Mucosa of rectum (tissue), 2 donors: ENCODE results near the gene SLC2A1.

Experiments used
- H3K27ac ChIP-seq, 2 donors: one replicate each; pipeline ENCODE4 v1.7.0; 2013; ENCODE audit warnings: inconsistent platforms in 2 of 2, low read depth in 2 of 2, low read length in 2 of 2
- H3K27me3 ChIP-seq, 2 donors: one replicate each; pipeline ENCODE4 v1.7.0; 2013; ENCODE audit warnings: low read length in 2 of 2; ENCODE audit not compliant: control insufficient read depth in 2 of 2, insufficient read depth in 2 of 2
- H3K36me3 ChIP-seq, 2 donors: one replicate each; pipeline ENCODE4 v1.7.0; 2013; ENCODE audit warnings: low read length in 2 of 2; ENCODE audit not compliant: control insufficient read depth in 2 of 2, insufficient read depth in 2 of 2
- H3K4me1 ChIP-seq, 2 donors: one replicate each; pipeline ENCODE4 v1.7.0; 2013; ENCODE audit warnings: low read length in 2 of 2, mild to moderate bottlenecking in 1 of 2; ENCODE audit not compliant: control insufficient read depth in 2 of 2, insufficient read depth in 2 of 2
- H3K4me3 ChIP-seq, 2 donors: one replicate each; pipeline ENCODE4 v1.7.0; 2013; ENCODE audit warnings: low read length in 2 of 2
- H3K9ac ChIP-seq, 2 donors: one replicate each; pipeline ENCODE4 v1.7.0; 2013; ENCODE audit warnings: low read length in 2 of 2, low read depth in 1 of 2, mild to moderate bottlenecking in 1 of 2
- H3K9me3 ChIP-seq, 2 donors: one replicate each; pipeline ENCODE4 v1.7.0; 2013; ENCODE audit warnings: low read length in 2 of 2; ENCODE audit not compliant: control insufficient read depth in 2 of 2
- donor health status: healthy.
- donor health status: Normal muscosa, but diverticular disease.

The SLC2A1 gene

GRCh38 chr1:42979896-42980800 lies 21.5 kb upstream of the SLC2A1 start:
- Histone ChIP-seq H3K9me3 (no peaks in the 10 kb centered on the region), H3K4me3 (peak overlapping the region; percentile 39 to 64), H3K27ac (peak overlapping the region; percentile 54 to 68), H3K27me3 (no peaks in the 10 kb centered on the region), H3K4me1 (peaks cover 7 to 12% of the 10 kb centered on the region in 2 donors), H3K9ac (peak overlapping the region; percentile 41 to 54), H3K36me3 (no peaks in the 10 kb centered on the region)

GRCh38 chr1:42979036-42979430 lies 20.4 kb upstream of the SLC2A1 start:
- Histone ChIP-seq H3K9ac (no peak overlapping the region), H3K4me1 (peaks cover 7 to 12% of the 10 kb centered on the region in 2 donors), H3K9me3 (no peaks in the 10 kb centered on the region)

DNA sequence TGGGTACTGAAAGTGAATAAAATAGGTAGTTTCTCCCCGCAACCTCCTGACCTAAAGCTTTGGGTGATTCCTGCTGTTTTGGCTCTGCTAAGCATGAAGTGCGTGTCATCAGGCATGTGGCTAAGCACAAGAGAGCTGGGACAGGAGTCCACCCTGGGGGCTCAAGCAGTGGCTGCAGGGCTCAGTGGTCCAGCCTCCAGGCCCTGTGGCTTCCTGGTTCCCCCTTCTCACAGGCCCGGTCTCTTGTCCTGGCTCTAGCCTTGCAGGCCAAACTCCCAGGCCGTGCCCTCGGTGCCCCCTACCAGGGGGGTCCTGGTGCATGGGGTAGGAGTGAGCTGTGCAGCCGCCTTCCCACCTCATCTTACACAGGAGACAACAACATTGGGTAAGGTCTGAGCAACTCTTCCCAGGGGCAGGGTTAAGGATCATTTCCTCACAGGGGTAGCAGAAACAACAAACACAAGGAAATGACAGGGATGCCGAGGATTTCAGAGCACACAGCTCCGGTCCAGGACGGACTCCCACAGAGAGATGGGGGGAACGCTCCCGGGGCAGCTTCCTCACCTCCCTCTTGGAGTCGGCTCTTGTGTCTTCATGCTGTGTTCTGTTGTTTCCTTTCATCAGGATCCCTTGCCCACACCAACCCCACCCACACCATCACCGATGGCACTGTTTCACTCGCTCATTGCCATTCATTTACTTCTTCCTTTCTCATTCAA lies 19.8 kb upstream of the SLC2A1 start:
- Histone ChIP-seq H3K27ac (no peak overlapping the region), H3K4me3 (no peak overlapping the region), H3K9me3 (no peaks in the 10 kb centered on the region), H3K4me1 (peaks cover 7 to 12% of the 10 kb centered on the region in 2 donors), H3K36me3 (no peaks in the 10 kb centered on the region), H3K9ac (no peak overlapping the region), H3K27me3 (no peaks in the 10 kb centered on the region)

More at GRCh38 chr1:42979036-42979430, 20.4 kb upstream of the SLC2A1 start:
- Histone ChIP-seq H3K4me3 (no peak overlapping the region), H3K27me3 (no peaks in the 10 kb centered on the region), H3K27ac (no peak overlapping the region), H3K36me3 (no peaks in the 10 kb centered on the region)

DNA sequence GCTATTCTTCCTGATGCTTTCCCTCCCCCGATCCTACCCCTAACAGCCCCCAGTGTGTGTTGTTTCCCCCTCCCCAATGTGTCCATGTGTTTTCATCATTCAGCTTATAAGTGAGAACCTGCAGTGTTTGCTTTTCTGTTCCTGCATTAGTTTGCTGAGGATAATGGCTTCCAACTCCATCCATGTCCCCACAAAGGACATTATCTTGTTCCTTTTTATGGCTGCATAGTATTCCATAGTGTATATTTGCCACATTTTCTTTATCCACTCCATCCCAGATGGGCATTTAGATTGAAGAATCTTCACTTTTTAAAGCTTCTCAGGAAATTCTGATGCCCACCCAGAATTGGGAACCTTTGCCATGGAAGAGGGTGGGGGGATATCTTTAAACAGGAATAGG lies 19.0 kb upstream of the SLC2A1 start:
- H3K9me3 ChIP-seq = no peaks in the 10 kb centered on the region
- no peaks in the 10 kb centered on the region for H3K36me3 ChIP-seq
- H3K27me3 ChIP-seq = no peaks in the 10 kb centered on the region
- H3K4me1 ChIP-seq = peaks cover 11 to 16% of the 10 kb centered on the region in 2 donors
- H3K9ac ChIP-seq = no peak overlapping the region
- no peak overlapping the region for H3K27ac ChIP-seq
- H3K4me3 ChIP-seq = no peak overlapping the region

DNA sequence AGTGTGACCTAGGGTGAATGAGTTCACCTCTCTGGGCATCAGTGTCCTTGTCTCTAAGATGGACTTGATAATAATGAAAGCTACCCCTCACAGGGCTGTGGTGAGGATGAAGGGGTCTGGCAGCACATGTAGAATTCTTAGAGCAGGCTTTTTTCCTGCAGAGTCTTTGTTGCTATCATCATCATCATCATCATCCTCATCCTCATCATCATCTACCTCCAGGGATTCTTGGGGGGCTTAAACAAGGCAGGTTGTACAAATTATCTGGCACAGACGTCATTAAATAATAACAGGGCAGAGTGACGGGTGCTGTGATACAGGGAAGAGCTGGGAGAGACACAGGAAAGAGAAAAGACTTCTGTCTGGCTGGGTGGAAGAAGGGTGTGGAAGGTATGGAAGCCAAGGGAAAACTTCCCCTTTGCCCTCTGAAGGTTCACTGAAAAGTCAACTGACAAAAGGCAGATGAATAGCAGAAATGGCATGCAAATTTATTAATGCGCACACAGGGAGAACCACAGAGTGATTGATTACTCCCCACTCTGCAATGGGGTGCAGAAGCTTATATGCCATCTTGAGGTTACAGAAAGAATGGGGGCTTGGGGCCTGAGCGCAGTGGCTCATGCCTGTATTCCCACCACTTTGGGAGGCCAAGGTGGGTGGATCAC lies 17.0 kb upstream of the SLC2A1 start:
- Histone ChIP-seq H3K27ac (no peak overlapping the region), H3K9me3 (no peaks in the 10 kb centered on the region)

GRCh38 chr1:42974767-42975437 lies 16.2 kb upstream of the SLC2A1 start:
- Histone ChIP-seq H3K27me3 (no peaks in the 10 kb centered on the region), H3K4me1 (peaks cover 3 to 12% of the 10 kb centered on the region in 2 donors), H3K4me3 (no peak overlapping the region), H3K9me3 (no peaks in the 10 kb centered on the region), H3K27ac (no peak overlapping the region), H3K9ac (no peak overlapping the region), H3K36me3 (no peaks in the 10 kb centered on the region)

More for the DNA sequence above, 17.0 kb upstream of the SLC2A1 start:
- Histone ChIP-seq H3K27me3 (no peaks in the 10 kb centered on the region), H3K4me3 (no peak overlapping the region), H3K9ac (no peak overlapping the region), H3K4me1 (peaks cover 9 to 16% of the 10 kb centered on the region in 2 donors), H3K36me3 (no peaks in the 10 kb centered on the region)

DNA sequence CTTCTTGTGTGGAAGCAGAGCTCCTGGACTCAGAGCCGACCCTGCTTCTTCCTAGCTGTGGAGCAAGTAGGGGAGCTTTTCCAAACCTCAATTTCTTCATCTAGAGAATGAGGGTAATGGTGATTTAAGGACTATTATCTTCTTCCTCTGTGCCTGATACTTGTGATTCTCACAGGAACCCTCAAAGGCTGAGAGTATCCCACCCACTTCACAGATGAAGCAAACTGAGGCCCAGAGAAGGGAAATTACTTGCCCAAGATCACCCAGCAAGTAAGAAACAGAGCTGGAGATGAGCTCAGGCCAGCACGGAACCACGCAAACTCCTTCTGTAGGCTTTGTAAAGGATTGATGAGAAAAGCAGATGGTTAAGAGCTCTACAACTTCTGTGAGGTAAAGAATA lies 15.1 kb upstream of the SLC2A1 start:
- no peak overlapping the region for H3K4me3 ChIP-seq

GRCh38 chr1:42973286-42973685 lies 14.6 kb upstream of the SLC2A1 start:
- H3K4me1 ChIP-seq = peaks cover 3 to 9% of the 10 kb centered on the region in 2 donors
- H3K9ac ChIP-seq = no peak overlapping the region
- H3K27ac ChIP-seq = peak overlapping the region; percentile 16 to 48
- H3K9me3 ChIP-seq = no peaks in the 10 kb centered on the region
- no peaks in the 10 kb centered on the region for H3K27me3 ChIP-seq
- H3K36me3 ChIP-seq = no peaks in the 10 kb centered on the region
- no peak overlapping the region for H3K4me3 ChIP-seq

More for the DNA sequence above, 15.1 kb upstream of the SLC2A1 start:
- no peaks in the 10 kb centered on the region for H3K9me3 ChIP-seq
- H3K9ac ChIP-seq = no peak overlapping the region
- no peaks in the 10 kb centered on the region for H3K36me3 ChIP-seq
- peak overlapping the region; percentile 16 to 43 for H3K27ac ChIP-seq
- peaks cover 3 to 9% of the 10 kb centered on the region in 2 donors for H3K4me1 ChIP-seq
- H3K27me3 ChIP-seq = no peaks in the 10 kb centered on the region

DNA sequence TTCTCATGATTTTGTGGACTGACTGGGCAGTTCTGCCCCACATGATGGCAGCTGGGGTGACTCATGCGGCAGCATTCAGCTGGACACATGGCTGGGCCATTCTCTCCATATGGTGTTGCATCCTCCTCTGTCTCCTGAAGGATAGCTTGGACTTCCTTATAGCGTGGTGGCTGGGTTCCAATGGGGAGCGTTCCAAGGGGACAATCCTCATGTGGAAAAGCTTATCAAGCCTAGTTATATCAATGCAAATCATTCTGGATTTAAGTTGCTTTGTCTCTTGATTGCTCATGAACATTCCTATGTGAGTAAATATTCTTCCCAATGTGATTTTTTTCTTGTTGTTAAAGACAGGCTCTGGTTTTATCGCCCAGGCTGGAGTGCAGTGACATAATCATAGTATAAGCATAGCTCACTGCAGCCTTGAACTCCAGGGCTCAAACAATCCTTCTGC lies 13.2 kb upstream of the SLC2A1 start:
- no peaks in the 10 kb centered on the region for H3K27me3 ChIP-seq
- H3K9me3 ChIP-seq = no peaks in the 10 kb centered on the region
- H3K4me1 ChIP-seq = peaks cover 3 to 13% of the 10 kb centered on the region in 2 donors
- no peak overlapping the region for H3K4me3 ChIP-seq
- H3K27ac ChIP-seq = peak overlapping the region; percentile 32 to 64
- H3K9ac ChIP-seq = no peak overlapping the region
- no peaks in the 10 kb centered on the region for H3K36me3 ChIP-seq
